H1 (cell line): Measurements from ENCODE around the gene HORMAD2. TPM values are rescaled to one million over a fixed set of nuclear protein-coding genes. Genes with fewer than 3 reads are reported as not detected.

Experiments
- CTCF ChIA-PET: fragments of 300-600 bp; sonication (Branson Sonifier 250); formaldehyde crosslinking; loops from one replicate; lab custom pipeline; 2021; ENCODE audit not compliant: partially characterized antibody; lab: Charles Lee
- POLR2A ChIA-PET: fragments of 300-600 bp; sonication (Branson Sonifier 250); formaldehyde crosslinking; loops from one replicate; lab custom pipeline; 2021; ENCODE audit warnings: inconsistent platforms; ENCODE audit not compliant: partially characterized antibody; lab: Charles Lee
- DNase-seq, 2 experiments: peaks; one replicate each; pipeline versions ENCODE4 v3.0.0 to v3.0.0-alpha.2; 2010 to 2022; ENCODE audit warnings: low spot score in 2 of 2, low read depth in 1 of 2, mixed read lengths in 1 of 2
- FAIRE-seq: peaks from 2 replicates; lab custom pipeline; 2011; peaks lifted over from hg19 to GRCh38; lab: Jason Lieb, UNC
- H2AFZ ChIP-seq: 2 replicates; pipeline ENCODE4 v1.8.1; 2012; ENCODE audit warnings: low read length, inconsistent platforms
- H2AK5ac ChIP-seq: 2 replicates; pipeline ENCODE4 v1.6.1; 2013; ENCODE audit warnings: low read depth, low read length
- H2BK120ac ChIP-seq: replicated peaks from 2 replicates; pipeline ENCODE3; 2013; ENCODE audit warnings: low read depth, low read length, inconsistent platforms
- H2BK12ac ChIP-seq: 2 replicates; pipeline ENCODE4 v1.6.1; 2013; ENCODE audit warnings: low read depth, low read length
- H2BK15ac ChIP-seq: 2 replicates; pipeline ENCODE4 v1.6.1; 2013; ENCODE audit warnings: low read length
- H2BK20ac ChIP-seq: 2 replicates; pipeline ENCODE4 v1.6.1; 2013; ENCODE audit warnings: low read length
- H2BK5ac ChIP-seq: 2 replicates; pipeline ENCODE4 v1.6.1; 2013; ENCODE audit warnings: low read depth, low read length
- H3K14ac ChIP-seq: 2 replicates; pipeline ENCODE4 v1.6.1; 2013; ENCODE audit warnings: inconsistent platforms; ENCODE audit not compliant: insufficient read length
- H3K18ac ChIP-seq: 2 replicates; pipeline ENCODE4 v1.6.1; 2013; ENCODE audit warnings: low read length; ENCODE audit errors: extremely low read depth
- H3K23ac ChIP-seq: 2 replicates; pipeline ENCODE4 v1.6.1; 2013; ENCODE audit warnings: inconsistent platforms; ENCODE audit not compliant: insufficient read length
- H3K23me2 ChIP-seq: 2 replicates; pipeline ENCODE4 v1.6.1; 2013; ENCODE audit warnings: low read depth, low read length
- H3K27ac ChIP-seq: 2 replicates; pipeline ENCODE4 v1.6.1; 2011; ENCODE audit warnings: low read depth, low read length, inconsistent platforms
- H3K27me3 ChIP-seq, 4 experiments: replicated peaks in 1 of 4; 1 replicate in 1 of 4; 2 replicates in 3 of 4; pipeline versions ENCODE4 v1.6.1 to v1.8.1; 2011 to 2013; ENCODE audit warnings: low read length in 3 of 4, mild to moderate bottlenecking in 3 of 4, inconsistent platforms in 2 of 4, mixed read lengths in 2 of 4, moderate library complexity in 1 of 4; ENCODE audit not compliant: control insufficient read depth in 3 of 4, insufficient read depth in 3 of 4; ENCODE audit errors: extremely low read depth in 1 of 4
- H3K36me3 ChIP-seq, 4 experiments: 2 replicates each; pipeline versions ENCODE4 v1.6.1 to v1.8.1; 2011 to 2013; ENCODE audit warnings: mild to moderate bottlenecking in 4 of 4, low read length in 3 of 4, moderate library complexity in 2 of 4, control low read depth in 1 of 4, inconsistent platforms in 1 of 4; ENCODE audit not compliant: insufficient read depth in 4 of 4, control insufficient read depth in 2 of 4
- H3K4ac ChIP-seq: replicated peaks from 2 replicates; pipeline ENCODE3; 2013; ENCODE audit warnings: low read length, low read depth, mixed read lengths, inconsistent platforms; ENCODE audit not compliant: insufficient read length
- H3K4me1 ChIP-seq, 4 experiments: replicated peaks in 1 of 4; 1 replicate in 1 of 4; 2 replicates in 3 of 4; pipeline versions ENCODE4 v1.6.1 to v1.8.1; 2011 to 2013; ENCODE audit warnings: low read length in 3 of 4, inconsistent platforms in 2 of 4, mixed read lengths in 1 of 4; ENCODE audit not compliant: insufficient read depth in 4 of 4, control insufficient read depth in 3 of 4
- H3K4me2 ChIP-seq, 2 experiments: 2 replicates each; pipeline versions ENCODE4 v1.6.1 to v1.8.1; 2011 to 2013; ENCODE audit warnings: low read depth in 2 of 2, low read length in 2 of 2, control low read depth in 1 of 2, inconsistent platforms in 1 of 2, mild to moderate bottlenecking in 1 of 2; ENCODE audit not compliant: insufficient read depth in 1 of 2
- H3K4me3 ChIP-seq, 4 experiments: fragments of 200-600, 300-600 bp in 1 of 4; sonication (generic), shearing (Covaris generic), sonication (Bioruptor Twin) in 1 of 4; 2 replicates each; pipeline versions ENCODE4 v1.5.1 to v1.8.1; 2011 to 2016; ENCODE audit warnings: low read length in 4 of 4, low read depth in 3 of 4, control low read depth in 2 of 4, inconsistent platforms in 2 of 4, mild to moderate bottlenecking in 2 of 4, mixed read lengths in 1 of 4, moderate library complexity in 1 of 4; ENCODE audit not compliant: insufficient read depth in 2 of 4; ENCODE audit errors: extremely low read depth in 1 of 4
- H3K56ac ChIP-seq: replicated peaks from 2 replicates; pipeline ENCODE3; 2013; ENCODE audit warnings: low read depth, mild to moderate bottlenecking, mixed read lengths, low read length, inconsistent platforms; ENCODE audit not compliant: insufficient read length
- H3K79me1 ChIP-seq: 2 replicates; pipeline ENCODE4 v1.6.1; 2013; ENCODE audit warnings: low read depth, low read length, control low read depth
- H3K79me2 ChIP-seq, 2 experiments: 2 replicates each; pipeline versions ENCODE4 v1.6.1 to v1.8.1; 2012 to 2013; ENCODE audit warnings: low read length in 2 of 2, mild to moderate bottlenecking in 2 of 2, inconsistent platforms in 1 of 2; ENCODE audit not compliant: insufficient read depth in 2 of 2, control insufficient read depth in 1 of 2
- H3K9ac ChIP-seq, 4 experiments: replicated peaks in 1 of 4; 1 replicate in 1 of 4; 2 replicates in 3 of 4; pipeline versions ENCODE4 v1.6.1 to v1.8.1; 2011 to 2013; ENCODE audit warnings: low read depth in 3 of 4, low read length in 3 of 4, control low read depth in 2 of 4, mild to moderate bottlenecking in 2 of 4, moderate library complexity in 2 of 4, inconsistent platforms in 1 of 4; ENCODE audit errors: extremely low read depth in 1 of 4
- H3K9me3 ChIP-seq, 2 experiments: 2 replicates each; pipeline versions ENCODE4 v1.6.1 to v1.8.1; 2012 to 2013; ENCODE audit warnings: mild to moderate bottlenecking in 2 of 2, moderate library complexity in 2 of 2, control low read depth in 1 of 2, inconsistent platforms in 1 of 2, low read depth in 1 of 2, low read length in 1 of 2, mixed read lengths in 1 of 2; ENCODE audit not compliant: insufficient read depth in 2 of 2
- H4K20me1 ChIP-seq, 2 experiments: replicated peaks in 1 of 2; 2 replicates each; pipeline versions ENCODE3 to v1.8.1; 2011 to 2013; ENCODE audit warnings: inconsistent platforms in 2 of 2, low read length in 2 of 2, mild to moderate bottlenecking in 1 of 2; ENCODE audit not compliant: insufficient read depth in 2 of 2, control insufficient read depth in 1 of 2
- H4K5ac ChIP-seq: 2 replicates; pipeline ENCODE4 v1.6.1; 2013; ENCODE audit warnings: low read length, low read depth, mixed read lengths, inconsistent platforms; ENCODE audit not compliant: insufficient read length
- H4K8ac ChIP-seq: 2 replicates; pipeline ENCODE4 v1.8.0; 2013; ENCODE audit warnings: mild to moderate bottlenecking, moderate library complexity, low read length, inconsistent platforms; ENCODE audit not compliant: insufficient read depth; ENCODE audit errors: extremely low read depth
- H4K91ac ChIP-seq: replicated peaks from 2 replicates; pipeline ENCODE3; 2013; ENCODE audit warnings: low read length, mixed read lengths, inconsistent platforms; ENCODE audit not compliant: insufficient read length
- TAF1 ChIP-seq: IDR thresholded peaks from 2 replicates; pipeline ENCODE4 v1.6.1; 2011; ENCODE audit warnings: mild to moderate bottlenecking, low read depth, low read length
- WGBS, 2 experiments: shearing (Covaris generic) in 1 of 2; methylation state at CpG; one replicate each; pipeline versions ENCODE4 v1.1.6 to v1.1.7; 2013 to 2015; ENCODE audit warnings: low lambda C conversion rate in 2 of 2, mixed read lengths in 2 of 2, inconsistent platforms in 1 of 2, low coverage in 1 of 2, missing lambda C conversion rate in 1 of 2; ENCODE audit not compliant: insufficient replicate concordance in 2 of 2, insufficient coverage in 1 of 2, insufficient read length in 1 of 2; ENCODE audit errors: extremely low coverage in 1 of 2, missing lambda C conversion rate in 1 of 2; 5-methylcytosine and 5-hydroxymethylcytosine counted together
- polyA plus RNA-seq, 7 experiments: library from polyadenylated mRNA; depleted of rRNA in 3 of 7; stranded (reverse) in 5 of 7; unstranded in 2 of 7; fragments of >200 nt in 5 of 7; fragments of 200-250 nt in 2 of 7; gene quantifications; 1 replicate in 5 of 7; 2 replicates in 1 of 7; 4 replicates in 1 of 7; pipeline versions ENCODE4 v1.2.1 to v1.2.3, GENCODE V29; 2011 to 2013; ENCODE audit warnings: missing spikeins in 2 of 7, mixed read lengths in 2 of 7
- total RNA-seq: library from RNA; stranded (reverse); fragmentation: NEBNext Ultra II Directional; extraction: Animal tissue kit (Norgen Biotek cat#: 25700); gene quantifications from 2 replicates; pipeline ENCODE4 v1.2.1, GENCODE V29; 2021

Gene HORMAD2
- total and polyA plus RNA-seq, 2 of the 8 experiments (the other 6 are each of a cell fraction or from before 2014, with no cell fraction given) = 0.03 TPM; not detected in 1

GRCh38 chr22:30092686-30093085 is 12.4 kb downstream of the HORMAD2 start:
- FAIRE-seq = no peak
- 64% methylated on average over 1 of the region's 1 CpG; no CpG with 5 or more reads in 1 of the 2 experiments for WGBS, 2 experiments
- no peak overlapping the region for H3K4ac ChIP-seq

More at GRCh38 chr22:30092686-30093085, 12.4 kb downstream of the HORMAD2 start:
- H2BK120ac ChIP-seq = no peak overlapping the region
- no peaks in the 10 kb centered on the region for H3K79me2 ChIP-seq
- peaks cover 0 to 15% of the 10 kb centered on the region in 2 experiments; a peak in 3 of 4 replicates for H3K9me3 ChIP-seq
- H3K36me3 ChIP-seq = no peaks in the 10 kb centered on the region
- H3K79me1 ChIP-seq = no peaks in the 10 kb centered on the region
- H4K8ac ChIP-seq = no peak overlapping the region
- no peak overlapping the region for H2BK12ac ChIP-seq
- no peaks in the 10 kb centered on the region for H3K4me1 ChIP-seq
- ChIA-PET CTCF (interaction anchor here (0.9 to 1.6 kb wide), 2 partner anchors 16 to 487 kb away, joined by 3 read pairs; no protein-coding TSS in a partner anchor), POLR2A (no interaction called here)
- no peak overlapping the region for H2BK5ac ChIP-seq
- no peak overlapping the region for H3K23ac ChIP-seq
- no peak overlapping the region for H3K4me2 ChIP-seq
- H4K91ac ChIP-seq = no peak overlapping the region
- TF ChIP-seq TAF1 = no peak
- no peak overlapping the region for H3K56ac ChIP-seq
- H3K18ac ChIP-seq = no peak overlapping the region
- H2AFZ ChIP-seq = no peak overlapping the region
- no peak overlapping the region for H3K4me3 ChIP-seq
- H3K27ac ChIP-seq = no peak overlapping the region
- H2BK15ac ChIP-seq = no peak overlapping the region
- no peak for DNase-seq
- H2AK5ac ChIP-seq = no peak overlapping the region
- no peaks in the 10 kb centered on the region for H3K27me3 ChIP-seq
- H4K5ac ChIP-seq = no peak overlapping the region
- H3K14ac ChIP-seq = no peak overlapping the region
- H4K20me1 ChIP-seq = no peaks in the 10 kb centered on the region
- H3K23me2 ChIP-seq = no peaks in the 10 kb centered on the region
- no peak overlapping the region for H3K9ac ChIP-seq
- H2BK20ac ChIP-seq = no peak overlapping the region
